C4-2B (cell line): ENCODE measurements around the gene KRT27.

Source experiments
- ZFX ChIP-seq: fragments of 450-650 bp; IDR thresholded peaks from 2 replicates; pipeline ENCODE4 v1.6.1; 2017
- TF ChIP-seq, protein P1 (sequence below): fragments of 450-650 bp; conservative IDR thresholded peaks from 2 replicates; pipeline ENCODE4 v1.5.1; 2017; ENCODE audit warnings: mild to moderate bottlenecking

DNA sequence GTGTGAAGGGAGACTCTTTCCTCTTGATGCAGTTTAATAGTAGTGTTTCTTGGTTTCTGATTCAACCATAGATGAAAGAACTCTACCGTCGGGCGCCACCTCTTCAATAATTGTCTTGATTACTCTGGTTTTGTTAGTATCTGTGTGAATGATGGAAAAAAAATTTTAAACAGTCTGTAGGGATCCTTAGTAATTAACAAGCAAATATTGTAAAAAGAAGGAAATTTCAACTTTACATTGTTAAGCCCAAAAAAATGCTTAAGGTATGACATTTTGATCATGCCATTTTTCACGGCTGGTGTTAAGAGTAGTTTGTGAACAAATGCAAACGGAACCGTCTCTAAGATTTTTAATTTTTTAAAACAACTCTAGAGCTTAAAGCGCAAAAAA, 36.0 kb upstream of the KRT27 start:
- TF ChIP-seq, protein P1, sequence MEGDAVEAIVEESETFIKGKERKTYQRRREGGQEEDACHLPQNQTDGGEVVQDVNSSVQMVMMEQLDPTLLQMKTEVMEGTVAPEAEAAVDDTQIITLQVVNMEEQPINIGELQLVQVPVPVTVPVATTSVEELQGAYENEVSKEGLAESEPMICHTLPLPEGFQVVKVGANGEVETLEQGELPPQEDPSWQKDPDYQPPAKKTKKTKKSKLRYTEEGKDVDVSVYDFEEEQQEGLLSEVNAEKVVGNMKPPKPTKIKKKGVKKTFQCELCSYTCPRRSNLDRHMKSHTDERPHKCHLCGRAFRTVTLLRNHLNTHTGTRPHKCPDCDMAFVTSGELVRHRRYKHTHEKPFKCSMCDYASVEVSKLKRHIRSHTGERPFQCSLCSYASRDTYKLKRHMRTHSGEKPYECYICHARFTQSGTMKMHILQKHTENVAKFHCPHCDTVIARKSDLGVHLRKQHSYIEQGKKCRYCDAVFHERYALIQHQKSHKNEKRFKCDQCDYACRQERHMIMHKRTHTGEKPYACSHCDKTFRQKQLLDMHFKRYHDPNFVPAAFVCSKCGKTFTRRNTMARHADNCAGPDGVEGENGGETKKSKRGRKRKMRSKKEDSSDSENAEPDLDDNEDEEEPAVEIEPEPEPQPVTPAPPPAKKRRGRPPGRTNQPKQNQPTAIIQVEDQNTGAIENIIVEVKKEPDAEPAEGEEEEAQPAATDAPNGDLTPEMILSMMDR: no peak
- no peak for TF ChIP-seq ZFX
